ENCODE measurements around the gene CMTR1. TPM values are rescaled to one million over a fixed set of nuclear protein-coding genes. Genes with fewer than 3 reads are reported as not detected.
"Not testable (repeated sequence)": the region's sequence is repeated elsewhere in the genome, so short reads cannot be mapped to it uniquely, and the experiment has no call there.

Gene CMTR1
- total and polyA plus RNA-seq, 10 donors, result 19.4 to 62.4 (median 45.3) TPM

GRCh38 chr6:37500294-37500608 is 67.2 kb downstream of the CMTR1 start:
- TF ChIP-seq CTCF (IDR thresholded peaks at IDR 0.05 in 8 of 11, conservative IDR thresholded peaks at IDR 0.05 in 3 of 11) (no peak), POLR2A (IDR thresholded peaks at IDR 0.05) (no peak), POLR2AphosphoS5 (IDR thresholded peaks at IDR 0.05) (no peak)
- no peaks in the 10 kb centered on the region for H3K27me3 ChIP-seq (replicated peaks in 1 of 7)
- peak overlapping the region in 6 of 8 donors; percentile 35 to 89 (median 78) for H3K27ac ChIP-seq
- WGBS, 5 donors, result 63 to 74% (median 70%) methylated on average over 4 of the region's 4 CpGs
- no peaks in the 10 kb centered on the region for H3K36me3 ChIP-seq
- H3K4me1 ChIP-seq, result peaks cover 25 to 83% (median 50%) of the 10 kb centered on the region in 6 donors
- intact Hi-C loops (cut with DNase I; ENCODE audit: low total_unique reads), result no loop called here
- peak overlapping the region in 7 of 8 donors; percentile 54 to 81 (median 71) for H3K4me3 ChIP-seq
- DNase-seq, result no peak
- H3K9me3 ChIP-seq, result no peaks in the 10 kb centered on the region

DNA sequence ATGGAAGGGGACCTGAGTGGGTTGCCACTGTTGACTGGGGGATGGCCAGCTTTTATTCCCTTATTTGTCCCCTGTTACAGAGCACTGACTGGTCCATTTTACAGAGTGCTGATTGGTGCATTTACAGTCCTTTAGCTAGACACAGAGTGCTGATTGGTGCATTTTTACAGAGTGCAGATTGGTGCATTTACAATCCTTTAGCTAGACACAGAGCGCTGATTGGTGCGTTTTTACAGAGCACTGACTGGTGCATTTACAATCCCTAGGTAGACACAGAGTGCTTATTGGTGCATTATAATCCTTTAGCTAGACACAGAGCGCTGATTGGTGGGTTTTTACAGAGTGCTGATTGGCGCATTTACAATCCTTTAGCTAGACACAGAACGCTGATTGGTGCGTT is 67.9 kb downstream of the CMTR1 start:
- WGBS, 5 donors, result 96 to 99% (median 98%) methylated on average over 6 of the region's 6 CpGs
- peaks cover 25 to 78% (median 50%) of the 10 kb centered on the region in 6 donors for H3K4me1 ChIP-seq
- H3K9me3 ChIP-seq; DNase-seq; intact Hi-C loops (cut with DNase I; ENCODE audit: low total_unique reads); H3K27me3 ChIP-seq (replicated peaks in 1 of 7); H3K36me3 ChIP-seq; H3K4me3 ChIP-seq: not testable (repeated sequence)
- peak overlapping the region in 3 of 8 donors; percentile 81 to 89 (median 85) for H3K27ac ChIP-seq

- DNase-seq, result no peak
- Histone ChIP-seq H3K4me3 (no peak overlapping the region), H3K9me3 (no peaks in the 10 kb centered on the region), H3K27me3 (replicated peaks in 1 of 7) (no peaks in the 10 kb centered on the region), H3K27ac (peak overlapping the region; percentile 64 to 89 (median 80)), H3K4me1 (peaks cover 25 to 77% (median 50%) of the 10 kb centered on the region in 6 donors), H3K36me3 (no peaks in the 10 kb centered on the region)
- WGBS, 5 donors, result 43 to 63% (median 44%) methylated on average over 10 of the region's 10 CpGs
- intact Hi-C loops (cut with DNase I; ENCODE audit: low total_unique reads), result no loop called here
- TF ChIP-seq CTCF (IDR thresholded peaks at IDR 0.05 in 8 of 11, conservative IDR thresholded peaks at IDR 0.05 in 3 of 11), result no peak
- TF ChIP-seq POLR2AphosphoS5 (IDR thresholded peaks at IDR 0.05), result peak in 1 of 3 donors; percentile 11
Measured at GRCh38 chr6:37501632-37502491, 68.8 kb downstream of the CMTR1 start.

GRCh38 chr6:37502703-37503291 is 69.8 kb downstream of the CMTR1 start:
- H3K27me3 ChIP-seq (replicated peaks in 1 of 7), result no peaks in the 10 kb centered on the region

More at GRCh38 chr6:37502703-37503291, 69.8 kb downstream of the CMTR1 start:
- intact Hi-C loops (cut with DNase I; ENCODE audit: low total_unique reads), result no loop called here
- Histone ChIP-seq H3K27ac (peak overlapping the region; percentile 64 to 89 (median 80)), H3K4me1 (peaks cover 25 to 71% (median 50%) of the 10 kb centered on the region in 6 donors), H3K4me3 (no peak overlapping the region), H3K36me3 (no peaks in the 10 kb centered on the region), H3K9me3 (no peaks in the 10 kb centered on the region)
- WGBS, 5 donors, result 38 to 46% (median 45%) methylated on average over 7 of the region's 7 CpGs
- TF ChIP-seq POLR2AphosphoS5 (IDR thresholded peaks at IDR 0.05), result peak in 1 of 3 donors; percentile 60
- no peak for TF ChIP-seq CTCF (IDR thresholded peaks at IDR 0.05 in 8 of 11, conservative IDR thresholded peaks at IDR 0.05 in 3 of 11)
- DNase-seq, result peak; percentile 72

All from spleen (tissue), 11 donors.